Stimulated activated CD4-positive, alpha-beta T cell treated with anti-CD3 and anti-CD28 coated beads, Interleukin-1b, Interleukin-23, amount 100 ng/mL, for 24 hours (primary cell): ENCODE results near the gene TERB1.

Experiments
- DNase-seq, 4 experiments: peaks; one replicate each; pipeline ENCODE4 v3.0.0-alpha.2; 2020; ENCODE audit warnings: low read depth in 4 of 4, low spot score in 1 of 4

Gene TERB1

DNA sequence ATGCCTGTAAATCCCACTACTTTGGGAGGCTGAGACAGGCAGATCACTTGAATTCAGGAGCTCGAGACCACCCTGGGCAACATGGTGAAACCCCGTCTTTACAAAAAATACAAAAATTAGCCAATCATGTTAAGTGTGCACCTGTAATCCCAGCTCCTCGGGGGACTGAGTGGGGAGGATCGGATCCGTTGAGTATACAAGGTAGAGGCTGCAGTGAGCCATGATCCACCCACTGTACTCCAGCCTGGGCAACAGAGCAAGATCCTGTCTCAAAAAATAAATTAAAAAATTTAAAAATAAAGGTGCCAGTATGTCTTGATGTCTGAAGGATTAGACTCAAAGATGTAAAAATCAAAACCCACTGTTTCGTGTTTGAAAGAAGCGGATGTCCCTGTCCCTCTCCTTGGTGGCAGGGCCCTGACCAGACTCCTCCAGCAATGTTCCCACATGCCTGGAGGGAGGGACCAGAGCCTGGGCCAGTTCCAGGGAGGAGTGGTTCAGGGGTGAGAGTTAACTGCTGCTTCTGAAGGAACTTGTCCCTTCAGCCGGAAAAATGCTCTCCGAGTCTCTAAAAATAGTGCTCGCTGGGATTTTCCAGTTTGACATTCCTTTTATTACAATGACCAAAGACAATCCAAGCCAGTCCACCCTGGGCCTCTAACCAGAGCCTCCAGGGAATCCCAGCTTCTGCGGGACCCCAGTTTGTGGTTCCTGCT, 95.4 kb downstream of the TERB1 start:
- no peak for DNase-seq
